Breast epithelium (tissue), 3 donors: ENCODE data around the gene KYNU.
"Not testable (repeated sequence)": the region's sequence is repeated elsewhere in the genome, so short reads cannot be mapped to it uniquely, and the experiment has no call there.

Source experiments
- POLR2A ChIP-seq: fragments of 450-650 bp; IDR thresholded peaks from one replicate; pipeline ENCODE4 v1.6.1; 2016; ENCODE audit warnings: antibody characterized with exemption, mild to moderate bottlenecking, moderate library complexity
- POLR2AphosphoS5 ChIP-seq, 3 donors: sonication (generic); formaldehyde crosslinking; IDR thresholded peaks; one replicate each; pipeline ENCODE4 v1.6.1; 2017; ENCODE audit warnings: antibody characterized with exemption in 3 of 3
- TF ChIP-seq, protein P1 (sequence below), 3 donors: fragments of 450-650 bp; IDR thresholded peaks; one replicate each; pipeline ENCODE4 v1.5.1; 2016 to 2017; ENCODE audit warnings: antibody characterized with exemption in 3 of 3, mild to moderate bottlenecking in 3 of 3, moderate library complexity in 3 of 3

- TF ChIP-seq POLR2AphosphoS5 (IDR thresholded peaks at IDR 0.05); POLR2A: not testable (repeated sequence)
- TF ChIP-seq, protein P1, sequence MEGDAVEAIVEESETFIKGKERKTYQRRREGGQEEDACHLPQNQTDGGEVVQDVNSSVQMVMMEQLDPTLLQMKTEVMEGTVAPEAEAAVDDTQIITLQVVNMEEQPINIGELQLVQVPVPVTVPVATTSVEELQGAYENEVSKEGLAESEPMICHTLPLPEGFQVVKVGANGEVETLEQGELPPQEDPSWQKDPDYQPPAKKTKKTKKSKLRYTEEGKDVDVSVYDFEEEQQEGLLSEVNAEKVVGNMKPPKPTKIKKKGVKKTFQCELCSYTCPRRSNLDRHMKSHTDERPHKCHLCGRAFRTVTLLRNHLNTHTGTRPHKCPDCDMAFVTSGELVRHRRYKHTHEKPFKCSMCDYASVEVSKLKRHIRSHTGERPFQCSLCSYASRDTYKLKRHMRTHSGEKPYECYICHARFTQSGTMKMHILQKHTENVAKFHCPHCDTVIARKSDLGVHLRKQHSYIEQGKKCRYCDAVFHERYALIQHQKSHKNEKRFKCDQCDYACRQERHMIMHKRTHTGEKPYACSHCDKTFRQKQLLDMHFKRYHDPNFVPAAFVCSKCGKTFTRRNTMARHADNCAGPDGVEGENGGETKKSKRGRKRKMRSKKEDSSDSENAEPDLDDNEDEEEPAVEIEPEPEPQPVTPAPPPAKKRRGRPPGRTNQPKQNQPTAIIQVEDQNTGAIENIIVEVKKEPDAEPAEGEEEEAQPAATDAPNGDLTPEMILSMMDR (IDR thresholded peaks at IDR 0.05) = not testable (repeated sequence)
These were observed 176.0 kb downstream of the KYNU start for GRCh38 chr2:143053437-143053836.
